Body of pancreas (tissue), 4 donors: ENCODE results near the gene NFATC4.

Experiments
- CTCF ChIP-seq, 7 experiments: fragments of 450-650 bp in 4 of 7; fragments of 200-600 bp in 3 of 7; sonication (generic) in 3 of 7; IDR thresholded peaks; one replicate each; pipeline ENCODE4 v1.5.1; 2016 to 2019; ENCODE audit warnings: antibody characterized with exemption in 7 of 7
- POLR2A ChIP-seq, 3 donors: fragments of 450-650 bp; IDR thresholded peaks; one replicate each; pipeline ENCODE4 v1.6.1; 2016; ENCODE audit warnings: antibody characterized with exemption in 3 of 3, mild to moderate bottlenecking in 2 of 3

GRCh38 chr14:24378981-24379906 is 11.3 kb downstream of the NFATC4 start:
- no peak for TF ChIP-seq POLR2A (IDR thresholded peaks at IDR 0.05)
- TF ChIP-seq CTCF (IDR thresholded peaks at IDR 0.05): no peak
